Stomach (tissue), 4 donors: ENCODE measurements around the gene KCNH5.

Source experiments
- POLR2A ChIP-seq, 4 donors: fragments of 450-650 bp; IDR thresholded peaks; one replicate each; pipeline ENCODE4 v1.6.1; 2016; ENCODE audit warnings: antibody characterized with exemption in 4 of 4, control low read depth in 2 of 4, mild to moderate bottlenecking in 1 of 4, moderate library complexity in 1 of 4
- POLR2AphosphoS5 ChIP-seq, 3 donors: sonication (generic); formaldehyde crosslinking; IDR thresholded peaks; one replicate each; pipeline ENCODE4 v1.6.1; 2016; ENCODE audit warnings: antibody characterized with exemption in 3 of 3
- TF ChIP-seq, protein P1 (sequence below), 7 experiments: fragments of 450-650 bp in 4 of 7; fragments of 200-600 bp in 3 of 7; sonication (generic) in 3 of 7; IDR thresholded peaks; one replicate each; pipeline ENCODE4 v1.5.1; 2016 to 2019; ENCODE audit warnings: antibody characterized with exemption in 7 of 7, control low read depth in 2 of 7, mild to moderate bottlenecking in 1 of 7

DNA sequence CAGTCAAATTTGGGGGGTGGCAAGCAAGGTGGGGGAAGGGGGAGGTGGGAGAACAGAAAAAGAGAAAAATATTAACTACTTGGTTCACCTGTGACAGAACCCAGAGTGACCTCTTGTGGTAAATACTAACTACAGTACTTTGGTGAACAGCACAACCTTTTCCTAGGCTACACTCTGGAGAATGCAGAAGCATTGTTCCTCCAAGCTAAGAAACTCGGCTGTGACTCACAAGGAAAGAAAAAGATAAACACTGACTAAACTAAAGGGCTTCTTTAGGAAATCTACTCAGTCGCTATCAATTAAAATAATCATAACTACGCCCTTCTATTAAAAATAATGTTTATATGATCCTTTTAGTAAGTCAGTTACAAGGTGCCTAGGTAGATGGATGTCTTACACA is 5.4 kb downstream of the KCNH5 start:
- TF ChIP-seq, protein P1, sequence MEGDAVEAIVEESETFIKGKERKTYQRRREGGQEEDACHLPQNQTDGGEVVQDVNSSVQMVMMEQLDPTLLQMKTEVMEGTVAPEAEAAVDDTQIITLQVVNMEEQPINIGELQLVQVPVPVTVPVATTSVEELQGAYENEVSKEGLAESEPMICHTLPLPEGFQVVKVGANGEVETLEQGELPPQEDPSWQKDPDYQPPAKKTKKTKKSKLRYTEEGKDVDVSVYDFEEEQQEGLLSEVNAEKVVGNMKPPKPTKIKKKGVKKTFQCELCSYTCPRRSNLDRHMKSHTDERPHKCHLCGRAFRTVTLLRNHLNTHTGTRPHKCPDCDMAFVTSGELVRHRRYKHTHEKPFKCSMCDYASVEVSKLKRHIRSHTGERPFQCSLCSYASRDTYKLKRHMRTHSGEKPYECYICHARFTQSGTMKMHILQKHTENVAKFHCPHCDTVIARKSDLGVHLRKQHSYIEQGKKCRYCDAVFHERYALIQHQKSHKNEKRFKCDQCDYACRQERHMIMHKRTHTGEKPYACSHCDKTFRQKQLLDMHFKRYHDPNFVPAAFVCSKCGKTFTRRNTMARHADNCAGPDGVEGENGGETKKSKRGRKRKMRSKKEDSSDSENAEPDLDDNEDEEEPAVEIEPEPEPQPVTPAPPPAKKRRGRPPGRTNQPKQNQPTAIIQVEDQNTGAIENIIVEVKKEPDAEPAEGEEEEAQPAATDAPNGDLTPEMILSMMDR (IDR thresholded peaks at IDR 0.05) = no peak
- TF ChIP-seq POLR2A (IDR thresholded peaks at IDR 0.05) (no peak), POLR2AphosphoS5 (IDR thresholded peaks at IDR 0.05) (no peak)
